A549 (cell line): Measurements from ENCODE around the gene LIN28A.

Experiments used
- JUN ChIP-seq, 2 experiments: fragments of >200 bp; sonication (Bioruptor Twin); formaldehyde crosslinking; IDR thresholded peaks; 2 replicates in 1 of 2; 3 replicates in 1 of 2; pipeline ENCODE4 v1.6.1; 2016 to 2017
- MYC ChIP-seq: IDR thresholded peaks from 2 replicates; pipeline ENCODE4 v1.6.1; 2012; ENCODE audit warnings: mild to moderate bottlenecking, inconsistent platforms, low read length, improper control_type of control experiment, borderline replicate concordance
- ZFP36 ChIP-seq: fragments of 450-650 bp; IDR thresholded peaks from 2 replicates; pipeline ENCODE4 v1.6.1; 2014; ENCODE audit warnings: borderline replicate concordance; ENCODE audit not compliant: partially characterized antibody
- TF ChIP-seq, protein P1 (sequence below): fragments of >200 bp; sonication (Bioruptor Twin); formaldehyde crosslinking; IDR thresholded peaks from 3 replicates; pipeline ENCODE4 v1.5.1; 2016

DNA sequence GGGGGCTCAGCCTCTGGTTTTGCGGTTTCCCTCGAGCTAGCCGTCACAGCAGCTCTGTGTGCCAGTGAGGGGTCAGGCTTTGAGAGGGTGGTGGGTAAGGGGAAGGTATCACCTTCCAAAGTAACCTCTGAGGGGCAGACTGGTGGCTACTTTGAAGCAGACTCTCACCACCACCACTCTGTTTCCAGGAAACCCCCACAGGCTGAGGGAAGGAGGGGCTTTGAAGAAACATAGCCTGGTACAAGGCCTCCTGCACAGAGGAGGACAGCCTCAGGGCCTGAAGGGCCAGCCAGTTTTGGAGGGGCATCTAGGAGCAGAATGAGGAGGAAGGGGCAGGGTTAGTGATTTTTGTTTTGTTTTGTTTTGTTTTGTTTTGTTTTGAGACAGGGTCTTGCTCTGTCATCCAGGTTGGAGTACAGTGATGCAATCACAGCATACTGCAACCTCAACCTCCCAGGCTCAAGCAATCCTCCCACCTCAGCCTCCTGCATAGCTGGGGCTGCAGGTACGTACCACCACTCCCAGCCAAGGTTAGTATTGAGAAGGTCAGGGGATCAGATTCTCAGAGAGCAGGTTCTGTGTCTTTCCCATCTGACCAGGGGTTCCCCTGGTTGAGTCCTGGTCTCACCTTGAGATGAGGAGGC is 20.9 kb upstream of the LIN28A start:
- TF ChIP-seq JUN (IDR thresholded peaks at IDR 0.05) (no peak), ZFP36 (no peak), MYC (no peak)
- TF ChIP-seq, protein P1, sequence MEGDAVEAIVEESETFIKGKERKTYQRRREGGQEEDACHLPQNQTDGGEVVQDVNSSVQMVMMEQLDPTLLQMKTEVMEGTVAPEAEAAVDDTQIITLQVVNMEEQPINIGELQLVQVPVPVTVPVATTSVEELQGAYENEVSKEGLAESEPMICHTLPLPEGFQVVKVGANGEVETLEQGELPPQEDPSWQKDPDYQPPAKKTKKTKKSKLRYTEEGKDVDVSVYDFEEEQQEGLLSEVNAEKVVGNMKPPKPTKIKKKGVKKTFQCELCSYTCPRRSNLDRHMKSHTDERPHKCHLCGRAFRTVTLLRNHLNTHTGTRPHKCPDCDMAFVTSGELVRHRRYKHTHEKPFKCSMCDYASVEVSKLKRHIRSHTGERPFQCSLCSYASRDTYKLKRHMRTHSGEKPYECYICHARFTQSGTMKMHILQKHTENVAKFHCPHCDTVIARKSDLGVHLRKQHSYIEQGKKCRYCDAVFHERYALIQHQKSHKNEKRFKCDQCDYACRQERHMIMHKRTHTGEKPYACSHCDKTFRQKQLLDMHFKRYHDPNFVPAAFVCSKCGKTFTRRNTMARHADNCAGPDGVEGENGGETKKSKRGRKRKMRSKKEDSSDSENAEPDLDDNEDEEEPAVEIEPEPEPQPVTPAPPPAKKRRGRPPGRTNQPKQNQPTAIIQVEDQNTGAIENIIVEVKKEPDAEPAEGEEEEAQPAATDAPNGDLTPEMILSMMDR = no peak
